Measurements from ENCODE around the gene CCDC24. TPM values are rescaled to one million over a fixed set of nuclear protein-coding genes. Genes with fewer than 3 reads are reported as not detected.

Gene CCDC24
- total and polyA plus RNA-seq, 9 of the 15 experiments (the other 6 are each of a cell fraction or from before 2014, with no cell fraction given), result 0.31 to 4.5 (median 1.5) TPM

DNA sequence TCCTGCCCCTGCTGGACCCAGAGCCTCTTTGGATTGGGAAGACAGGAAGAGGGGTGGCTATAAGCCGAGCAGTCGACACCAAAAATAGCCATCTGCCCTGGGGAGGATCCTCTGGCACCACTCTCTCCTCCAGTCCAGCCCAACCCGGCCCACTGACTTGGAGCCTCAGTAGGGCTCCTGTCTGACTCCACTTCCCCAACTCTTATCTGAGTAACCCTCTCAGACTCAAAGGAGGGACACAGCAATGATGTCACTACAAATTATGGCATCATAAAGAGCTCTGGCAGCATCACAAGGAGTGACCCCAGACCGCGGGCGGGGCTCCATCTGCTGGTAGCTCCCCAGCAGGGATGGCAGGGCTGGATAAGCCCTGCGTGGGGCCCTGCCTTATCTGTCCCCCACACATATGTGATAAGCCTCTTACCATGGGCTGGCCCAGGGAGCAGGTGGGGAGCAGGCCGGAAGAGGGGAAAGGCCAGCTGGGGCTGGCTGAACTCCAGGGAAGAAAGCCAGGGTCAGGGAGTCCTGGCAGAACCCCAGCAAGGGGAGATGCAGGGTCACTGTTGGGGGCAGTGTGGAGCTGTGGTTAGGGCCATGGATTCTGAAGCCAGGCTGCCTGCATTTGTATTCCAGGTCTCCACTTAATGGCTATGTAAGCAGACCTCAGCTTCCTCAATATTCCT is 44.5 kb downstream of the CCDC24 start (continued):
- TF ChIP-seq, protein P1, sequence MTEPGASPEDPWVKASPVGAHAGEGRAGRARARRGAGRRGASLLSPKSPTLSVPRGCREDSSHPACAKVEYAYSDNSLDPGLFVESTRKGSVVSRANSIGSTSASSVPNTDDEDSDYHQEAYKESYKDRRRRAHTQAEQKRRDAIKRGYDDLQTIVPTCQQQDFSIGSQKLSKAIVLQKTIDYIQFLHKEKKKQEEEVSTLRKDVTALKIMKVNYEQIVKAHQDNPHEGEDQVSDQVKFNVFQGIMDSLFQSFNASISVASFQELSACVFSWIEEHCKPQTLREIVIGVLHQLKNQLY (CRISPR knock-in tag; conservative IDR thresholded peaks at IDR 0.05), result peak in 1 of 2 experiments; percentile 76; a peak in 1 of 4 replicates
- TF ChIP-seq ZNF23 (CRISPR knock-in tag; IDR thresholded peaks at IDR 0.05) (peak; percentile 88), SNIP1 (IDR thresholded peaks at IDR 0.05; ENCODE audit: low read depth) (no peak), ELF1 (tag; IDR thresholded peaks at IDR 0.05) (peak; percentile 97), KLF13 (tag; IDR thresholded peaks at IDR 0.05; ENCODE audit: borderline replicate concordance, low read depth) (peak; percentile 92; the same call in 1 of the 2 replicates), MED1 (CRISPR knock-in tag; IDR thresholded peaks at IDR 0.05; ENCODE audit: borderline replicate concordance) (no peak), ATF7 (IDR thresholded peaks at IDR 0.05) (peak; percentile 98), NFXL1 (CRISPR knock-in tag; IDR thresholded peaks at IDR 0.05) (peak; percentile 93), TAF9B (IDR thresholded peaks at IDR 0.05; ENCODE audit: partially characterized antibody) (peak; percentile 98), KLF6 (CRISPR knock-in tag; IDR thresholded peaks at IDR 0.05; ENCODE audit: borderline replicate concordance) (peak; percentile 95), TBP (optimal IDR thresholded peaks at IDR 0.05; ENCODE audit: low read depth, low read length) (peak; percentile 13), C11orf30 (IDR thresholded peaks at IDR 0.05; ENCODE audit: low read depth) (peak; percentile 38; the same call in 1 of the 2 replicates), ZNF3 (CRISPR knock-in tag; IDR thresholded peaks at IDR 0.05) (no peak), TOE1 (IDR thresholded peaks at IDR 0.05; ENCODE audit: borderline replicate concordance) (peak; percentile 79), TOE1 (CRISPR knock-in tag; IDR thresholded peaks at IDR 0.05; ENCODE audit: borderline replicate concordance, low read depth) (0 out of 2 replicates have a peak, but pooled peaks have one; percentile 26), HMGN3 (IDR thresholded peaks at IDR 0.05; ENCODE audit: borderline replicate concordance, extremely low read depth, insufficient read length, low read depth, low read length) (peak; percentile 100)
- TF ChIP-seq, protein P2, sequence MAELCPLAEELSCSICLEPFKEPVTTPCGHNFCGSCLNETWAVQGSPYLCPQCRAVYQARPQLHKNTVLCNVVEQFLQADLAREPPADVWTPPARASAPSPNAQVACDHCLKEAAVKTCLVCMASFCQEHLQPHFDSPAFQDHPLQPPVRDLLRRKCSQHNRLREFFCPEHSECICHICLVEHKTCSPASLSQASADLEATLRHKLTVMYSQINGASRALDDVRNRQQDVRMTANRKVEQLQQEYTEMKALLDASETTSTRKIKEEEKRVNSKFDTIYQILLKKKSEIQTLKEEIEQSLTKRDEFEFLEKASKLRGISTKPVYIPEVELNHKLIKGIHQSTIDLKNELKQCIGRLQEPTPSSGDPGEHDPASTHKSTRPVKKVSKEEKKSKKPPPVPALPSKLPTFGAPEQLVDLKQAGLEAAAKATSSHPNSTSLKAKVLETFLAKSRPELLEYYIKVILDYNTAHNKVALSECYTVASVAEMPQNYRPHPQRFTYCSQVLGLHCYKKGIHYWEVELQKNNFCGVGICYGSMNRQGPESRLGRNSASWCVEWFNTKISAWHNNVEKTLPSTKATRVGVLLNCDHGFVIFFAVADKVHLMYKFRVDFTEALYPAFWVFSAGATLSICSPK (IDR thresholded peaks at IDR 0.05; ENCODE audit: borderline replicate concordance), result no peak
- TF ChIP-seq, protein P3, sequence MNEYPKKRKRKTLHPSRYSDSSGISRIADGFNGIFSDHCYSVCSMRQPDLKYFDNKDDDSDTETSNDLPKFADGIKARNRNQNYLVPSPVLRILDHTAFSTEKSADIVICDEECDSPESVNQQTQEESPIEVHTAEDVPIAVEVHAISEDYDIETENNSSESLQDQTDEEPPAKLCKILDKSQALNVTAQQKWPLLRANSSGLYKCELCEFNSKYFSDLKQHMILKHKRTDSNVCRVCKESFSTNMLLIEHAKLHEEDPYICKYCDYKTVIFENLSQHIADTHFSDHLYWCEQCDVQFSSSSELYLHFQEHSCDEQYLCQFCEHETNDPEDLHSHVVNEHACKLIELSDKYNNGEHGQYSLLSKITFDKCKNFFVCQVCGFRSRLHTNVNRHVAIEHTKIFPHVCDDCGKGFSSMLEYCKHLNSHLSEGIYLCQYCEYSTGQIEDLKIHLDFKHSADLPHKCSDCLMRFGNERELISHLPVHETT (CRISPR knock-in tag; conservative IDR thresholded peaks at IDR 0.05 in 1 of 2, IDR thresholded peaks at IDR 0.05 in 1 of 2), result peak in 1 of 2 experiments; percentile 99; a peak in 2 of 4 replicates
- TF ChIP-seq, protein P4, sequence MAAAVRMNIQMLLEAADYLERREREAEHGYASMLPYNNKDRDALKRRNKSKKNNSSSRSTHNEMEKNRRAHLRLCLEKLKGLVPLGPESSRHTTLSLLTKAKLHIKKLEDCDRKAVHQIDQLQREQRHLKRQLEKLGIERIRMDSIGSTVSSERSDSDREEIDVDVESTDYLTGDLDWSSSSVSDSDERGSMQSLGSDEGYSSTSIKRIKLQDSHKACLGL (CRISPR knock-in tag; IDR thresholded peaks at IDR 0.05; ENCODE audit: borderline replicate concordance, poor library complexity, severe bottlenecking), result no peak
